WI38 (cell line): ENCODE measurements around the gene NXPH4.

Experiments
- H3K4me3 ChIP-seq: 2 replicates; pipeline ENCODE4 v1.5.1; 2011; ENCODE audit warnings: low read depth, mild to moderate bottlenecking, control low read depth, low read length
- TF ChIP-seq, protein P1 (sequence below): IDR thresholded peaks from 2 replicates; pipeline ENCODE4 v1.5.1; 2012; ENCODE audit warnings: low read depth, mild to moderate bottlenecking, control low read depth, low read length

Gene NXPH4

DNA sequence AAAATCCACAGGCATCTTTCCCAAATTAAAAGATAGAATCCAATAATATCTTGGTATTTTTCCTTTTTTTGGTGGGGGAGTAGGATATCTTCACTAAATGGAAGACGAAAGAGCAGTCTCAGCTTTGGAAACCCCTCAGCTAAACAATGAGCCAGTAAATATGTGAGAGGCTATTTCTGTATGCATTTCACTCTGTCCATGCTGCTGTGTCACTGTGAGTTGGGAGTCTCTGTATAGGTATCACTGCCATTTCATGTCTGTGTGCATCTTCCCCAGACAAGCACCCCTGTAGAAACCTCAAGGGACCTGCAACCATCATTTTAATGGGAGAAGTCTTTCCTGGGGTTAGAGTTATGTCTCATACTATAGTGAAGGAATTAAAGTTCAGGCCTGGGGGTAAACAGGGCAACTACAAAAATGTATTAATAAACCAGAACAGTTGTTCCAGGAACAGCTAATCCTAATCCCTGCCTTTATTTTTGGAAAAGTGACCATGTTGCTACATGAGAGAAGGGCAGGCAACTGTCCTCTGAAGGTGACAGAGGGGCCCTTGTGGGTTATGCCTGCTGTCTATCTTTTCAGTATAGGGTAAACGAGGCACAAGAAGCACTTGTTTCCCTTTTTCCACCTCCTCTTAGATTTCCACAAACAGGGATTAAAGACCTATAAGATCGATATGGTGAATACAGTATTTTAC is 45.7 kb downstream of the NXPH4 start:
- H3K4me3 ChIP-seq, result no peak overlapping the region
- TF ChIP-seq, protein P1, sequence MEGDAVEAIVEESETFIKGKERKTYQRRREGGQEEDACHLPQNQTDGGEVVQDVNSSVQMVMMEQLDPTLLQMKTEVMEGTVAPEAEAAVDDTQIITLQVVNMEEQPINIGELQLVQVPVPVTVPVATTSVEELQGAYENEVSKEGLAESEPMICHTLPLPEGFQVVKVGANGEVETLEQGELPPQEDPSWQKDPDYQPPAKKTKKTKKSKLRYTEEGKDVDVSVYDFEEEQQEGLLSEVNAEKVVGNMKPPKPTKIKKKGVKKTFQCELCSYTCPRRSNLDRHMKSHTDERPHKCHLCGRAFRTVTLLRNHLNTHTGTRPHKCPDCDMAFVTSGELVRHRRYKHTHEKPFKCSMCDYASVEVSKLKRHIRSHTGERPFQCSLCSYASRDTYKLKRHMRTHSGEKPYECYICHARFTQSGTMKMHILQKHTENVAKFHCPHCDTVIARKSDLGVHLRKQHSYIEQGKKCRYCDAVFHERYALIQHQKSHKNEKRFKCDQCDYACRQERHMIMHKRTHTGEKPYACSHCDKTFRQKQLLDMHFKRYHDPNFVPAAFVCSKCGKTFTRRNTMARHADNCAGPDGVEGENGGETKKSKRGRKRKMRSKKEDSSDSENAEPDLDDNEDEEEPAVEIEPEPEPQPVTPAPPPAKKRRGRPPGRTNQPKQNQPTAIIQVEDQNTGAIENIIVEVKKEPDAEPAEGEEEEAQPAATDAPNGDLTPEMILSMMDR, result no peak

DNA sequence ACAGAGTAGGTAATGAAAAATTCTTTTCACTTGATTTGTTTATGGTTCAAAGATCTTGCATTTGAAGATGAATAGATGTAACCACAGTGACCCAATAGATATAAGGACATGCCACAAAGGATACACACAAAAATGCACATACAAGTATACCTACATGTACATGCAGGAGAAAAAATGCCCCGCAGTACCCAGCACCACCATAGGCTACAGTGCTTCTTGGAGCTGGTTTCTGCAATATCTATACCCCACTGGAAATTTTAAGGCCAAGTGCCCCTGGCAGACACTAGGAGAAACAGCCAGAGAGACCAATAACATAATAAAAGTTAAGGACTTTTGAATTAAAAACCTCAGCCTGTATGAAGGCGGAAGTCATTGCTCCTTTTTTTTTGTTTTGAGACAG is 46.5 kb downstream of the NXPH4 start:
- TF ChIP-seq, protein P1, result no peak

DNA sequence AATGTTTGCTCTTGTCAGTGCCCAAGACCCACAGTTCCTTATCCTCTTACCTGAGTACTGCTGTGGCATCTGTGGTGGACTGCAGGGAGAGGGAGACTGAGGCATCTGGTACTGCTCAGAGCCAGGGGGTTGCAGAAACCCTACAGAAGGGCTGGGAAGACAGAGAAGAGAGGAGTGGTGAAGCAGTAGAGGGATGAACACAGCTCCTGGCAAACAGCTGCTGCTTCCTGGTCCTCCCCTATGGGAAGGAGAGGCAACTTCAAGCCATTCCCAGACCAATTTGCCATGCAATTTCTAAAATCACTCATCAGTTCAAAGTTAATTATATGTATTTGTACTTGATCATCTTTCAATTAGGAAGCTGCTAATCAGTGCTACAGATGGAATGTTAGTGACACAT is 50.1 kb downstream of the NXPH4 start:
- no peak overlapping the region for H3K4me3 ChIP-seq
- TF ChIP-seq, protein P1, result no peak

More for the DNA sequence above, 46.5 kb downstream of the NXPH4 start:
- H3K4me3 ChIP-seq, result no peak overlapping the region

DNA sequence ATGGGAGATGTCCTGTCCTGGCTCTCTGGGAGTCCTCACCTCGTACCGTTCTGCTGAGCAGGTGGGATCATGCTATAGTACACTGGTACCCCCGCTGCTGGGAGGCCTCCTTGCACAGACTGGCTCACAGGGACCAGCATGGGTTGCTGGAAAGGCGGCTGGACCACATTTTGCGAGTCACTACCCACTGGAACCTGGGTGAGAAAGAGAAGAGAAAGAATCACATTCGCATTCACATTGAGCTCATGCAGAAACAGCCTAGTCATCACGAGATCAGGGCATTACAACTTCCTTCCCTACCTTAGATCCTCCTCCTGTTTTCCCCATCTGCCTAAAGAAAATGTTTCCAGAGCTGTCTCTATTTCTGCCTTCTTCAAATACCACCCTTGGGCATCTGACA is 51.7 kb downstream of the NXPH4 start:
- H3K4me3 ChIP-seq, result no peak overlapping the region
- TF ChIP-seq, protein P1, result no peak

DNA sequence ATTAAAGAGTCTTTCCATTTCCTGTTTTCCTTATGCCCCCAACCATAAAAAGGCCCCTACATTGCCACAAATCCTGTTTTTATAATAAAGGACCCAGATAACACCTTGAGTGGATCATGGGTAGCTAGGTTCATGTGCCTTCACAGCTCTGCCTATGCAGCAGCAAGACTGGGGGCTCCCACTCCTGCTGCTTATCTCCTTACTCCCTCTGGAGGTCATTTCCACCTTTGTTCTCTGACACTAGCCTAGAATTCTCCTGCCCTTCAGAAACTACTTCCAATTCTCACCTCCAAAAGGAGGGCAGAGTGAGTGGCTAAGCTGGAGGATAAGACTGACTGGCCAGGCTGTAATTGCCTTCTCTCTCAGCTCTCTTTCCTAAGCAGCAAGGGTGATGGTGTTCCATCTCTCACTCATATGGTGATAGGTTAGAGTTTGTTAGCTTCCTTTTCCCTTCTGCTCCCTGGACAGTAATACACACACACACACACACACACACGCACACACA is 54.4 kb downstream of the NXPH4 start:
- no peak overlapping the region for H3K4me3 ChIP-seq
- TF ChIP-seq, protein P1, result no peak

DNA sequence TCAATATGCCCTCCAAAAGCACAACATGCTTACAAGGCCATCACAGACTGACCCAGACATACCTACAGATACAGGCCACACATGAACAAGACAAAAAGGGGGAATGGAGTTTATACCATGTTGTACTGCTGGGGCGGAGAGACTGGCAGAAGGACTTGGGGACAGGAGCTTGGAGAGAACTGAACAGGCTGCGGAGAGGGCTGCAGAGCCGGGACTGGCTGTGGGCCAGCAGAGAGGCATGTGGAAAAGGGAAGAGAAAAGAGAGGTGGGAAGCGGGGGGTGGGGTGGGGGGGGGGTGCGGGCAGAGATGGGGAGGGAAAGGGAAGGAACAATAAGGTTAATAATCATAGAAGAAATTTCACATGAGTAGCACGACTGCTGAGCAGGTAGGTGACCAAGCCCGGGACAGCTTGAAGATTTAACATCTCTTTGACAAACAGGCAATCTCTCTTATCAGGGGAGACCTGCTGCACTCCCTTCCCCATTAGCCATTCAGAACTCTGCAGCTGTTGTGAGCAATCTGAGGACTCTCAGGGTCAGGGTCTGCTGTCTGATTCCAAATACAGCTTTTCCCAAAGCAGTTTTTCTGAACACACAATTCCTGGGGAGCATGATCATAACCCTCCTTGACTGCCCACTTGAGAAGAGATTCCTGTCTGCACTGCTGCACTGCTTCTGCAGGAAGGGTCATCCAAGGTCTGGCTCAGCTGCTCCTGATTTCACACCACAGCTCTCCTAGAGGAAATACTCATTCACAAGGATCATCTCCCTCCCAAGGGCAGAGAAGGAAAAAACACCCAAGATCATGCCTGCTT is 56.0 kb downstream of the NXPH4 start:
- no peak overlapping the region for H3K4me3 ChIP-seq
- TF ChIP-seq, protein P1, result no peak

DNA sequence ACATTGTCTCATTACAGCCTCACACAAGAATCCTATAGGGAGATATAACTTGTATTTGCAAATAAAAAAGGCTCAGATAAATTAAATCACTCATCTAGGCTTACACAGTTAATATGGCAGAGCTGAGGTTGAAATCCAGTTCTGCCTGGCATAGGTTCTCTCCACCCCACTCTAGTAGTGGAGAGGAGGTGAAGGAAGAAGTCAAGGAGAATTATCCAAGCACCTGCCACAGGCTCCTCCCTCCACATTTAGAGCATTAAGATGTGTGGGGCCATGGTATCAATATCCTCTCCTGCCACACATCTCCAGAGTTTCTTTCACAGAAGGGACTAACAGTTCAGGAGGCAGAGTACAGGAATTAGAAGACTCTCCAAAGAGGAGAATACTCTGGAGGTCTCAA is 56.9 kb downstream of the NXPH4 start:
- H3K4me3 ChIP-seq, result no peak overlapping the region
- TF ChIP-seq, protein P1, result no peak
